ENCODE results near the gene ANLN.

DNA sequence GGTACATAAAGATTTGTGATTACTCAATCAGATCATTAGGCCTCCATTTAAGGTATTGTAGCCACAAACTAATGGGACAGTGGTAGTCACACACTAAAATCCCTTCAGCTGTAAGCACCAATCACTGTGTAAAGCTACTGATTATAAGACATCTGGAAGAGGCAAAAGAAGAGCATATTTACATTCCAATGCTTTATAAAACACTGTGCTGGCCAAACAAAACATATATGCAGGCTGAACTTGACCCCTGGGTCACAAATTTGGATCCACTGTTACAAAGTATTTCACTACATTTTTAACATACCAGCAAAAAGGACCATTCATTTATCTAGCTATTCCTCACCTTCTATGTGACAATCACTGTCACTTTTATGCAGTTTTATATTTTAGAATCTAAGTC lies 41.4 kb upstream of the ANLN start:
- TF ChIP-seq, protein P1, sequence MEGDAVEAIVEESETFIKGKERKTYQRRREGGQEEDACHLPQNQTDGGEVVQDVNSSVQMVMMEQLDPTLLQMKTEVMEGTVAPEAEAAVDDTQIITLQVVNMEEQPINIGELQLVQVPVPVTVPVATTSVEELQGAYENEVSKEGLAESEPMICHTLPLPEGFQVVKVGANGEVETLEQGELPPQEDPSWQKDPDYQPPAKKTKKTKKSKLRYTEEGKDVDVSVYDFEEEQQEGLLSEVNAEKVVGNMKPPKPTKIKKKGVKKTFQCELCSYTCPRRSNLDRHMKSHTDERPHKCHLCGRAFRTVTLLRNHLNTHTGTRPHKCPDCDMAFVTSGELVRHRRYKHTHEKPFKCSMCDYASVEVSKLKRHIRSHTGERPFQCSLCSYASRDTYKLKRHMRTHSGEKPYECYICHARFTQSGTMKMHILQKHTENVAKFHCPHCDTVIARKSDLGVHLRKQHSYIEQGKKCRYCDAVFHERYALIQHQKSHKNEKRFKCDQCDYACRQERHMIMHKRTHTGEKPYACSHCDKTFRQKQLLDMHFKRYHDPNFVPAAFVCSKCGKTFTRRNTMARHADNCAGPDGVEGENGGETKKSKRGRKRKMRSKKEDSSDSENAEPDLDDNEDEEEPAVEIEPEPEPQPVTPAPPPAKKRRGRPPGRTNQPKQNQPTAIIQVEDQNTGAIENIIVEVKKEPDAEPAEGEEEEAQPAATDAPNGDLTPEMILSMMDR (IDR thresholded peaks at IDR 0.05; ENCODE audit: borderline replicate concordance, extremely low read depth, low read length, poor library complexity, severe bottlenecking), result no peak
- TF ChIP-seq EZH2 (IDR thresholded peaks at IDR 0.05; ENCODE audit: borderline replicate concordance, low read depth, low read length, severe bottlenecking), result no peak

Data from DND-41 (cell line).